ENCODE measurements around the gene MAPK11.

Gene MAPK11

DNA sequence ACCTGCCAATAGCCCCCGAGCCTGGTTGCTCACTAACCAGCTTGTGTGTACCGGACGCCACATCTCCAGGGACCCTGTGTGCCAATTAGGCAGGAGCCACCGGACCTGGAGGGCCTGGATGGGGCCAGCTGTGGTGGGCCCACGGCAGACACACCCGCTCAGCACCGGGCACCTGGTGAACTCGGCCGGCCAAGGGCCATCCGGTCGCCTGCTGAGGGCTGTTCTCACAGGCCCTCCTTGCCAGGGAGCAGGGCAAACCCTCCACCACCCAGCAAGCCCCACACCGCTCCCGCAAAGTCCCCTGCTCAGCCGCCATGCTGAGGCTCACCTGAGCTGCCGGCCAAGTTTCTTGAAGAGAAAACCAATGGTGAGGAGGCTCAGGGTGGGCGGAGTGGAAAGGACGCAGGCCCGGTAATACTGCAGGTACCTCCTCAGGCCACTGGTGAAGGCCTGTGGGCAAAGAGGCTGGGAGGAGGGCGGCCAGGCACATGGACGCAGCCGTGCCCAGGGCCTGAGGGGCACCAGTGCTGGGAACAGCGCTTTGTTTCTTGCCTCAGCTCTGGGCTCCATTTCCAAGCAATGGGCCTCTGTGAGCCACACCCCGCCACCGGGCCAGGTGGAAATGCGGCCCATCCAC, 42.5 kb downstream of the MAPK11 start:
- no peak for DNase-seq (ENCODE audit: low read depth in 2 of 2, low spot score in 1 of 2)

DNA sequence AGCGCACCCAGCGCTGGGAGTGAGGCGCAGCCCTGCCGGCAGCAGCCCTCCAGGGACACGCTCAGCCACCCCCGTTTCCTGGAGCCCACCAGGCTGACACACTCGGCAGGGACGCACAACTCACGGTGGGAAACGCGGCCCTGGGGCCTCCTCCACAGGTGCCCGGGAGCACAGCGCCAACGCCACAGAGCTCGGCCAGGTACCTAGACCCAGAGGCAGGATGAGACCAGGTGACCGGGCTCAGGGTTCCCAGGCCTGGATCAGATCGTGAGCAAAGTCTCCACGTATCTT, 43.4 kb downstream of the MAPK11 start:
- DNase-seq (ENCODE audit: low read depth in 2 of 2, low spot score in 1 of 2): no peak

- no peak for DNase-seq (ENCODE audit: low read depth in 2 of 2, low spot score in 1 of 2)
Observed at GRCh38 chr22:50226063-50226874, 43.9 kb downstream of the MAPK11 start.

- DNase-seq (ENCODE audit: low read depth in 2 of 2, low spot score in 1 of 2): no peak
Observed at GRCh38 chr22:50225200-50225969, 44.8 kb downstream of the MAPK11 start.

- DNase-seq (ENCODE audit: low read depth in 2 of 2, low spot score in 1 of 2): no peak
Observed at GRCh38 chr22:50224071-50224470, 46.1 kb downstream of the MAPK11 start.

- DNase-seq (ENCODE audit: low read depth in 2 of 2, low spot score in 1 of 2): no peak
Observed at GRCh38 chr22:50222508-50222907, 47.7 kb downstream of the MAPK11 start.

DNA sequence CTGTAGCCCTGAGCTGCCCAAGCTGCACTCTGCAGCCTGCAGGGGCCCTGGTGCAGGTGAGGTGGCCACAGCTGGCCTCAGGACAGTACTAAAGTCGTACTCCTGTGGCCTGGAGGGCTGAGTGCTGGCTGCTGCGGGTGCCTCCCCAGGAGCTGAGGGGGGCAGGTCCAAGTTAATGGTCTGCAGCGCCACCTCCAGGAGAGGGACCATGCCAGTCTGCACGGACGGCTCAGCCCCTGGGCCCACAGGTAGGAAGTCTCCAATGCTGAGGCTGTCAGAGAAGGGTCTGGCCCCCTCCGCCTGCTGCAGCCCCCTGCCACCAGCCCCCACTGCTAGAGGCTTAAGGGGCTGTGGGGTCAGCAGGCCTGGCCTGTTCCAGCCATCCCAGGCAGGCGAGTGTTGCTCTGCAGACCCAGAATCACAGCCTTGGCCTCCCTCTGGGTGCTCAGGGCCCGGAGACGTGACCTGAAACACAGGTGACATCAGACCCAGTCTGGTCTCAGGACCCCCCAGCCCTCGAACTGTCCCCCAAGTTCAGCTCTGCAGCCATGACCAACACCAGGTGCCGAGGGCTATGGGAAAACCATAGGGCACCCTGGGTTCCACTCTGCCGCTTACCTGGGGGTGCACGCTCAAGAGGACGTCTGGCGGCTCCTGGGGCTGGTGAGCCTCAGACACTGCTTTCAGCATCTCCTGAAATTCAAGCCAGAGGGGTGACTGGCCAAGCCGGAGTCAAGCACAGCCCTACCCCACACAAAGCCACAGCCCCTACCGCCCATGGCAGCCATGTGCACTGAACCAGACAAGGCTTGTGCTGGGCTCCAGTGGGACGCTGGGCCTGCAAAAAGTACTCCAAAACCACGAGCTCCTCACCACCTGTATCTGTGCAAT, 48.5 kb downstream of the MAPK11 start:
- DNase-seq (ENCODE audit: low read depth in 2 of 2, low spot score in 1 of 2): no peak

DNA sequence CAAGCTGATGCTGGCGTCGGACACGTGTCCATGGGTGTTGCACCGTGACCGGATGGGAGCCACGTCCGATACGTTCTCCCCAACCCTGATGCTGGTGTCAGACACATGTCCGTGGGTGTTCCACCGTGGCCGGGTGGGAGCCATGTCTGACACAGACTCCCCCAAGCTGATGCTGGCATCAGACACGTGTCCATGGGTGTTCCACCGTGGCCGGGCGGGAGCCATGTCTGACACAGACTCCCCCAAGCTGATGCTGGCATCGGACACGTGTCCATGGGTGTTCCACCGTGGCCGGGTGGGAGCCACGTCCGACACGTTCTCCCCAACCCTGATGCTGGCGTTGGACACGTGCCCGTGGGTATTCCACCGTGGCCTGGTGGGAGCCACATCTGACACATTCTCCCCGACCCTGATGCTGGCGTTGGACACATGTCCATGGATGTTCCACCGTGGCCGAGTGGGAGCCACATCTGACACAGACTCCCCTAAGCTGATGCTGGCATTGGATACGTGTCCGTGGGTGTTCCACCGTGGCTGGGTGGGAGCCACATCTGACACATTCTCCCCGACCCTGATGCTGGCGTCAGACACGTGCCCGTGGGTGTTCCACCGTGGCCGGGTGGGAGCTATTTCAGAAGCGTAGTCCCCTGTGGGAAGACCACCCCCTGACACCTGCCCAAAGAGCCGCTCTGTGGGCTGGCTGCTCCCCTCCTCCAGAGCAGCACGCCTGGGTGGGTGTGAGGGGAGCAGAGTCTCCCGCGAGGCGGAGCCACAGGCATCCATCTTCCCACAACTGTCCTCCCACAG, 49.4 kb downstream of the MAPK11 start:
- no peak for DNase-seq (ENCODE audit: low read depth in 2 of 2, low spot score in 1 of 2)

- DNase-seq (ENCODE audit: low read depth in 2 of 2, low spot score in 1 of 2): no peak
Observed at GRCh38 chr22:50219800-50220602, 50.2 kb downstream of the MAPK11 start.

GRCh38 chr22:50218996-50219727, 51.0 kb downstream of the MAPK11 start:
- no peak for DNase-seq (ENCODE audit: low read depth in 2 of 2, low spot score in 1 of 2)

- DNase-seq (ENCODE audit: low read depth in 2 of 2, low spot score in 1 of 2): no peak
Observed at GRCh38 chr22:50218153-50218995, 51.8 kb downstream of the MAPK11 start.

DNA sequence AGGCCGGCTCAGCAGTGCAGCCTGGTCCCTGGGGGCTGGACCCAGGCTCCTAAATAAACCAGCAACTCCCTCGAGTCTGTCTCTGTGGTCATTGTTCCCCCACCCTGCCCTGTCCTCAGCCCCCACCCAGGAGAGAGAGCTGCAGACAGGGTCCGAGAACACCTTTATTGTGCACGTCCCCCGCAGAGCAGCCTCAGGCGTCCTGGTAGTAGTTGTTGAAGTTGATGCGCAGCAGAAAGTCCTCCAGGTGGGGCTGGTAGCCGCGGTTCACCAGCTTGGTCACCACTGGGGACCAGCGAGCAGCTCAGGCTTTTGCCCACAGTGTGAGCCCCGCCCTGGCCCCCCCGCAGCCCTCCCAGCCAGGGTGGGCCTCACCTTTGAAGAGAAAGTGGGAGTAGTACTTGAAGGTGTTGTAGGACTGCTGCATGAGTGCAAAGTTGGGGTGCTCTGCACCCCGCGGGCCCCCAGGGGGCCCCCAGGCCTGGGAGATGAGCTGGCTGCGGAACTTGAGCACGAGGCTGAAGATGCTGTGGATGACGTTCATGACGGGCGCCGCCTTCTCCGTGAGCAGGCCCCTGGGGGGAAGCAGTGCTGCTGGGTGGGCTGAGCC, 52.5 kb downstream of the MAPK11 start:
- no peak for DNase-seq (ENCODE audit: low read depth in 2 of 2, low spot score in 1 of 2)

DNA sequence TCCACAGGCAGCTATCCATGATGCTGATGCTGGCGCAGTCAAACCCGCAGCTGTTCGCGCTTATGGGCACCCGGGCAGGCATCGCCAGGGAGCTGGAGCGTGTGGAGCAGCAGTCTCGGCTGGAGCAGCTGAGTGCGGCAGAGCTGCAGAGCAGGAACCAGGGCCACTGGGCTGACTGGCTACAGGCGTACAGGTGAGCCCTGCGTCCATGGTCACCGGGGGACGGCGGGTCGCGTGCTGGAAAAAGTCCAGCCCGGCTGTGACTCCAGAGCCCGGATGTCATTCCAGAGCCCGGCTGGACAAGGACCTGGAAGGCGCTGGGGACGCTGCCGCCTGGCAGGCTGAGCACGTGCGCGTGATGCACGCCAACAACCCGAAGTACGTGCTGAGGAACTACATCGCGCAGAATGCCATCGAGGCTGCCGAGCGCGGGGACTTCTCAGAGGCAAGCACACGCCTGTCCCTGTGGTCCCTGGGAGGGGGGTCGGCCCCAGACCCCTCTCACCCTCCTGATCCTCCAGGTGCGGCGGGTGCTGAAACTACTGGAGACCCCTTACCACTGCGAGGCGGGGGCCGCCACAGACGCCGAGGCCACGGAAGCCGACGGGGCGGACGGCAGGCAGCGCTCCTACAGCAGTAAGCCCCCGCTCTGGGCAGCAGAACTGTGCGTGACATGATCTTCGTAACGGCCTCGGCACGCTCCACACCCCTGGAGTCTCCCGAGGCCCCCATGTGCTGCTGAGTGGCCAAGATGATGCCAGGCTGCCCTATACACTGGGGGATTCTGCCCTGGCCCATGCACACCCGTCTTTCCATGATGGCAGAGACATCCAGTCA, 53.3 kb downstream of the MAPK11 start:
- DNase-seq (ENCODE audit: low read depth in 2 of 2, low spot score in 1 of 2): no peak

- DNase-seq (ENCODE audit: low read depth in 2 of 2, low spot score in 1 of 2): no peak
Observed at GRCh38 chr22:50216055-50216683, 54.0 kb downstream of the MAPK11 start.

DNA sequence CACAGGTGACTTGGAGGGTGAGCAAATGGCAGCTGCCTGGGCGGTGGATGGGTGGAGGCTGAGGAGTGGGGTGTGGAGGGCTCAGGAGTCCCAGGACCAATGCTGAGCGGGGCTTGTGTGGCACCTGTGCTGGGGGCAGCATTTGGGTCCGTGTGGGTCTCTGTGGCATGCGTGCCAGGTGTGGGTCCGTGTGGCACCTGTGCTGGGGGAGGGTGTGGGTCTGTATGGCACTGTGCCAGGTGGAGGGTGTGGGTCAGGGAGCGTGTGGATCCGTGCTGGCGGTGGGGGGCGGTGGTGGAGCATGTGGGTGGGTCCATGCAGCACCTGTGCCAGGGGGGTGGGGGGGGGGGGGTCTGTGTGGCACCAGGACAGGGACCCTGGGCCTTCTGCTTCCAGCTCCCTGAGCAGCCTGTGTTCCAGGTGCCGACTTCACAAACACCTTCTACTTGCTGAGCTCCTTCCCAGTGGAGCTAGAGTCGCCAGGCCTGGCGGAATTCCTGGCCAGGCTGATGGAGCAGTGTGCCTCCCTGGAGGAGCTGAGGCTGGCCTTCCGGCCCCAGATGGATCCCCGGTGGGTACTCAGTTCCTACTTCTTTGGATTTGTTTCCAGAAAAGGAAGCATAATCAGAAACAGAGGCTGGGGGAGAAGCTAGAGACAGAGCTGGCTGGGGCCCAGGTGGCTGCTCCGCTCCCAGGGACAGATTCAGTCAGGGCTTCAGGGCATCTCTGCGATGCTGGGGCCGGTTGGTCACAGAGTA, 54.7 kb downstream of the MAPK11 start:
- no peak for DNase-seq (ENCODE audit: low read depth in 2 of 2, low spot score in 1 of 2)
